ENCODE results near the gene SHROOM3. TPM values are rescaled to one million over a fixed set of nuclear protein-coding genes. Genes with fewer than 3 reads are reported as not detected.

SHROOM3 gene
- total RNA-seq, 2 donors from 2014 or later, result 30.6 to 30.9 TPM

GRCh38 chr4:76751612-76752343 is 316.7 kb downstream of the SHROOM3 start:
- no peak for TF ChIP-seq CTCF (IDR thresholded peaks at IDR 0.05)
- Histone ChIP-seq H3K4me1 (peaks cover 0 to 37% of the 10 kb centered on the region in 2 donors), H3K9me3 (peaks cover 0 to 5% of the 10 kb centered on the region in 2 donors), H3K4me3 (no peak overlapping the region), H3K27me3 (no peaks in the 10 kb centered on the region), H3K36me3 (no peaks in the 10 kb centered on the region), H3K27ac (no peak overlapping the region)
- DNase-seq (ENCODE audit: low spot score), result no peak

GRCh38 chr4:76752861-76753501 is 318.0 kb downstream of the SHROOM3 start:
- Histone ChIP-seq H3K9me3 (peaks cover 0 to 5% of the 10 kb centered on the region in 2 donors), H3K4me1 (peaks cover 0 to 45% of the 10 kb centered on the region in 2 donors), H3K27me3 (no peaks in the 10 kb centered on the region), H3K4me3 (peak overlapping the region in 1 of 2 donors; percentile 19), H3K27ac (peak overlapping the region; percentile 19 to 37), H3K36me3 (no peaks in the 10 kb centered on the region)
- no peak for DNase-seq (ENCODE audit: low spot score)
- no peak for TF ChIP-seq CTCF (IDR thresholded peaks at IDR 0.05)

GRCh38 chr4:76753814-76754213 is 318.8 kb downstream of the SHROOM3 start:
- TF ChIP-seq CTCF (IDR thresholded peaks at IDR 0.05), result no peak
- no peaks in the 10 kb centered on the region for H3K27me3 ChIP-seq
- H3K4me1 ChIP-seq, result peaks cover 0 to 49% of the 10 kb centered on the region in 2 donors
- H3K9me3 ChIP-seq, result peaks cover 0 to 5% of the 10 kb centered on the region in 2 donors
- peak overlapping the region; percentile 19 to 55 for H3K27ac ChIP-seq
- DNase-seq (ENCODE audit: low spot score), result no peak
- peak overlapping the region in 1 of 2 donors; percentile 19 for H3K4me3 ChIP-seq
- H3K36me3 ChIP-seq, result no peaks in the 10 kb centered on the region

GRCh38 chr4:76754439-76754838 is 319.4 kb downstream of the SHROOM3 start:
- H3K36me3 ChIP-seq, result peaks cover 2% of the 10 kb centered on the region
- peaks cover 0 to 49% of the 10 kb centered on the region in 2 donors for H3K4me1 ChIP-seq
- peaks cover 0 to 5% of the 10 kb centered on the region in 2 donors for H3K9me3 ChIP-seq
- no peak for DNase-seq (ENCODE audit: low spot score)
- H3K27ac ChIP-seq, result peak overlapping the region in 1 of 2 donors; percentile 55
- H3K4me3 ChIP-seq, result no peak overlapping the region
- TF ChIP-seq CTCF (IDR thresholded peaks at IDR 0.05), result no peak
- no peaks in the 10 kb centered on the region for H3K27me3 ChIP-seq

GRCh38 chr4:76755756-76756155 is 320.7 kb downstream of the SHROOM3 start:
- peaks cover 0 to 49% of the 10 kb centered on the region in 2 donors for H3K4me1 ChIP-seq
- H3K9me3 ChIP-seq, result peaks cover 0 to 5% of the 10 kb centered on the region in 2 donors
- H3K27me3 ChIP-seq, result no peaks in the 10 kb centered on the region
- H3K4me3 ChIP-seq, result no peak overlapping the region
- H3K27ac ChIP-seq, result no peak overlapping the region
- H3K36me3 ChIP-seq, result peaks cover 14% of the 10 kb centered on the region
- DNase-seq (ENCODE audit: low spot score), result no peak
- TF ChIP-seq CTCF (IDR thresholded peaks at IDR 0.05), result no peak
